Activated CD8-positive, alpha-beta memory T cell treated with anti-CD3 and anti-CD28 coated beads, Interleukin-2, amount 10 ng/mL, durations not matched to agents 7 days and 5 days (primary cell): ENCODE measurements around the gene SLC25A11. TPM values are rescaled to one million over a fixed set of nuclear protein-coding genes. Genes with fewer than 3 reads are reported as not detected.
A peak's percentile ranks its signal among the peaks of the same experiment; 100 is the strongest.

ENCODE experiments used
- ATAC-seq: fragments of 150-1000 bp; cut with Tn5 transposase; one replicate; pipeline ENCODE4 v1.10.0; 2021; ENCODE audit warnings: moderate library complexity
- CTCF ChIA-PET: fragments of 350-600 bp; sonication (Branson Sonifier 250); formaldehyde crosslinking; loops from one replicate; lab custom pipeline; 2021; ENCODE audit warnings: antibody characterized with exemption; lab: Charles Lee
- DNase-seq: peaks from one replicate; pipeline ENCODE4 v3.0.0-alpha.2; 2020
- H3K27ac Mint-ChIP-seq: one replicate; pipeline ENCODE4 v1.8.0; 2021; ENCODE audit warnings: mild to moderate bottlenecking, mixed read lengths
- H3K27me3 Mint-ChIP-seq: one replicate; pipeline ENCODE4 v1.8.0; 2021; ENCODE audit warnings: mixed read lengths
- H3K36me3 Mint-ChIP-seq: one replicate; pipeline ENCODE4 v1.8.0; 2021; ENCODE audit warnings: mild to moderate bottlenecking, mixed read lengths
- H3K4me1 Mint-ChIP-seq: one replicate; pipeline ENCODE4 v1.8.0; 2021; ENCODE audit warnings: mixed read lengths
- H3K4me3 Mint-ChIP-seq: one replicate; pipeline ENCODE4 v1.8.0; 2021; ENCODE audit warnings: mild to moderate bottlenecking, moderate library complexity, mixed read lengths
- H3K9me3 Mint-ChIP-seq: one replicate; pipeline ENCODE4 v1.8.0; 2022; ENCODE audit warnings: low read depth, mixed read lengths
- total RNA-seq, 2 experiments: library from RNA; stranded (reverse); gene quantifications; one replicate each; pipeline ENCODE4 v1.2.3, GENCODE V29; 2021

Gene SLC25A11
- total RNA-seq, 2 experiments from 2014 or later: 82.3 to 84.6 TPM

DNA sequence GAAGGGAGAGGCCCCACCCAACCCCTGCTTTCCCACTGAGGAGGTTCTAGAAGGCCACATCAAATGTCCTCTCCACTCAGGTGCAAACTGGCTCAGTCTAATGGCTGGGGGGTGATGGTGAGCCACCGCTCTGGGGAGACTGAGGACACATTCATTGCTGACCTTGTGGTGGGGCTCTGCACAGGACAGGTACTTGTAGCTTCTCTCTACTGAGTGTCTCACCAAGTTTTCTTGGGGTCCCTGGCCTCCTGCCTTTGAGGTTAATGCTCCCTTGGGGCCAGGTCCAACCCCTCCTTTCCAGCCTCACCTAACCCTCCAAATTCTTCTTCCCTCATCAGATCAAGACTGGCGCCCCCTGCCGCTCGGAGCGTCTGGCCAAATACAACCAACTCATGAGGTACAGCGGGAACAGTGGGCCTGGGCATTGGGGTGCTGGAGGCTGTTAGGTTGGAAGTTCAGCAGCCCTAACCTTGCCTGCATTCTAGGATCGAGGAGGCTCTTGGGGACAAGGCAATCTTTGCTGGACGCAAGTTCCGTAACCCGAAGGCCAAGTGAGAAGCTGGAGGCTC lies 16.7 kb upstream of the SLC25A11 start:
- no peaks in the 10 kb centered on the region for H3K27me3 Mint-ChIP-seq
- peaks cover under 1% of the 10 kb centered on the region for H3K4me1 Mint-ChIP-seq
- peaks cover 6% of the 10 kb centered on the region for H3K36me3 Mint-ChIP-seq
- CTCF ChIA-PET: interaction anchor here (1.4 to 3.7 kb wide), 4 partner anchors 11 to 47 kb away, joined by 6 to 17 read pairs (median 12); partner anchors contain the start of genes RNF167, SLC25A11 and SPAG7
- DNase-seq (no peak), ATAC-seq (no peak)
- H3K27ac Mint-ChIP-seq: no peak overlapping the region
- no peaks in the 10 kb centered on the region for H3K9me3 Mint-ChIP-seq
- H3K4me3 Mint-ChIP-seq: no peak overlapping the region

DNA sequence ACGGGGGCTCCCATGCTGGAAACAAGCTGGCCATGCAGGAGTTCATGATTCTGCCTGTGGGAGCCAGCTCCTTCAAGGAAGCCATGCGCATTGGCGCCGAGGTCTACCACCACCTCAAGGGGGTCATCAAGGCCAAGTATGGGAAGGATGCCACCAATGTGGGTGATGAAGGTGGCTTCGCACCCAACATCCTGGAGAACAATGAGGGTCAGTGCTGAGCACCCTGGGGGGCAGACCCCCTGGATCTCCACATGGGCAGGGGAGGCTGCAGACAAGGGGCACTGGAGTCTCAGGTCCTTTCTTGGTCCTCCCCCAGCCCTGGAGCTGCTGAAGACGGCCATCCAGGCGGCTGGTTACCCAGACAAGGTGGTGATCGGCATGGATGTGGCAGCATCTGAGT lies 15.2 kb upstream of the SLC25A11 start:
- Mint-ChIP-seq H3K4me1 (peaks cover 14% of the 10 kb centered on the region), H3K9me3 (no peaks in the 10 kb centered on the region), H3K36me3 (peaks cover 2% of the 10 kb centered on the region), H3K27me3 (no peaks in the 10 kb centered on the region), H3K4me3 (no peak overlapping the region), H3K27ac (no peak overlapping the region)
- CTCF ChIA-PET: interaction anchor here (1.3 to 1.5 kb wide), 3 partner anchors 12 to 107 kb away, joined by 5 to 8 read pairs (median 7); partner anchors contain the start of gene SPAG7
- ATAC-seq (no peak), DNase-seq (no peak)

DNA sequence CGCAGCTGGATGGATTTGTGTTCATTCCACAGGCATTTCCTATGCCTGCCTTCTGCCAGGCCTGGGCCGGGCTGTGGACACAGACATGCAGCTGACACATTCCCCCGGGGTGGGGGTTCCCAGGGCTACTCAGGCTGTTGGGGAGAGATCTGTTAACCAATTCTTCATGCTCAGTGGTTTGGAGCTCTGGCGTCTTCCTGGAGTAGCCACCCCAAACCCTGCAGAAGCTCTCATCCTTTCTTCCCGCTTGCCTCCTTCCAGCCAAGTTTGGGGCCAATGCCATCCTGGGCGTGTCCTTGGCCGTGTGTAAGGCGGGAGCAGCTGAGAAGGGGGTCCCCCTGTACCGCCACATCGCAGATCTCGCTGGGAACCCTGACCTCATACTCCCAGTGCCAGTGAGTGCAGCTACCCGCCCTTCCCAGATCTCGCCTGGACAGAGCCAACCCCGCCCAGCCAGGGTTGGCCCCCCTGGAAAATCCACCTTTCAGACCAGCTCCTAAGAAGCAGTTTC lies 13.7 kb upstream of the SLC25A11 start:
- no peak overlapping the region for H3K27ac Mint-ChIP-seq
- CTCF ChIA-PET: interaction anchor here (1.2 to 4.5 kb wide), 5 partner anchors 9 to 50 kb away, joined by 3 to 18 read pairs (median 4); partner anchors contain the start of genes CHRNE and SPAG7
- H3K4me1 Mint-ChIP-seq: peaks cover 16% of the 10 kb centered on the region
- no peaks in the 10 kb centered on the region for H3K36me3 Mint-ChIP-seq
- H3K27me3 Mint-ChIP-seq: no peaks in the 10 kb centered on the region
- H3K9me3 Mint-ChIP-seq: no peaks in the 10 kb centered on the region
- ATAC-seq: no peak
- DNase-seq: no peak
- no peak overlapping the region for H3K4me3 Mint-ChIP-seq

GRCh38 chr17:4951486-4951885 lies 11.6 kb upstream of the SLC25A11 start:
- no peak for DNase-seq
- ATAC-seq: no peak
- CTCF ChIA-PET: interaction anchor here (1.1 to 4.5 kb wide), 4 partner anchors 11 to 42 kb away, joined by 4 to 18 read pairs (median 8); partner anchors contain the start of genes RNF167, SLC25A11 and SPAG7
- Mint-ChIP-seq H3K9me3 (no peaks in the 10 kb centered on the region), H3K4me1 (peaks cover 16% of the 10 kb centered on the region), H3K4me3 (peak overlapping the region; percentile 79), H3K36me3 (peaks cover 10% of the 10 kb centered on the region), H3K27ac (no peak overlapping the region), H3K27me3 (no peaks in the 10 kb centered on the region)

GRCh38 chr17:4950746-4951204 lies 10.9 kb upstream of the SLC25A11 start, which contains the start of gene ENO3:
Gene ENO3 (plus strand): TSS chr17:4951119. CDS start chr17:4951830, 711 bp downstream.
- H3K27me3 Mint-ChIP-seq: no peaks in the 10 kb centered on the region

GRCh38 chr17:4950075-4950745 lies 10.4 kb upstream of the SLC25A11 start:
- Mint-ChIP-seq H3K9me3 (no peaks in the 10 kb centered on the region), H3K27ac (peak overlapping the region; percentile 89), H3K4me3 (peak overlapping the region; percentile 79), H3K36me3 (peaks cover 22% of the 10 kb centered on the region), H3K4me1 (peaks cover 26% of the 10 kb centered on the region), H3K27me3 (no peaks in the 10 kb centered on the region)
- CTCF ChIA-PET: interaction anchor here (0.7 to 4.5 kb wide), 3 partner anchors 13 to 240 kb away, joined by 4 to 18 read pairs (median 8); partner anchors contain the start of genes ARRB2 and SPAG7
- DNase-seq (peak; percentile 62), ATAC-seq (peak; percentile 6)

More at GRCh38 chr17:4950746-4951204, 10.9 kb upstream of the SLC25A11 start, which contains the start of gene ENO3:
- Mint-ChIP-seq H3K4me3 (peak within 1 kb of the TSS; percentile 79), H3K4me1 (peaks cover 20% of the 10 kb centered on the region), H3K27ac (peak within 1 kb of the TSS; percentile 89), H3K36me3 (peaks cover 16% of the 10 kb centered on the region), H3K9me3 (no peaks in the 10 kb centered on the region)
- ATAC-seq (no peak), DNase-seq (no peak)
- CTCF ChIA-PET: interaction anchor here (0.7 to 4.5 kb wide), 3 partner anchors 12 to 241 kb away, joined by 4 to 18 read pairs (median 8); partner anchors contain the start of genes ARRB2 and SPAG7

DNA sequence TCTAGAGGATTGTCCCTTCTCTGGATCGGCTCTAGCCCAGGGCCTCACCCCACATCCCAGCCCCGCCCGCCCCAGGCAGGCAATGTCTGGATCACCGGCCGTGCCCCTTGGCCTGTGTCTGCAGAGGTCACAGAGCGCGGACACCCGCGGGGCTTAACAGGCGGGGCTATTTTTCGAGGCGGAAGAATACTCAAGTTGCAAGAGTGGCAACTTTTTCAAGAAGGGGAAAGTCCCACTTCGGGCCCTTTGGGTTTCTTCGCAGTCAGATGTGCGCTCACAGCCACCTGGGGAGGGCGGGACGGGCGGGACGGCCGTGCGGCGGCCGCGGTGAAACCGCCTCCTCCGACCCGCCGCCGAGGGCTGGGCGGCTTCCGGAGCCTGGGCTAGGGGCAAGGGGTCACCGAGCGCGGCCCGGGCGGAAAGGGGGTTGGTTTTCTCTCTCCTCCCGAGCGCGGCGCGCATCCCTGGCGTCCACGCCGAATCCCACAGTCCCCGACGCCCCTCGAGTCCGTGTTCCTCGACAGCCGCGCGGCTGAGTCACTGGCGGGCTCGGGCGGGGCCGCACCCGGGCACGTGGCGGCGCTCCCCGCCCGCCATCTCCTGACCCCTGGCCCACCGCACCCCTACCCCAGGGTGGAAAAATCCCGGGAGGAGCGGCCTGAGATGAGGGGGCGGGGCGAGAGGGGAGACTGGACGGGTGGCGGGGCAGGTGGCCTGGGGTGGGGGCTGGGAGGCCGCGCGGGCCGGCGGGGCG lies 9.7 kb upstream of the SLC25A11 start:
- H3K4me3 Mint-ChIP-seq: peak overlapping the region; percentile 98
- peaks cover 29% of the 10 kb centered on the region for H3K36me3 Mint-ChIP-seq
- ATAC-seq (peak; percentile 27), DNase-seq (no peak)
- no peaks in the 10 kb centered on the region for H3K9me3 Mint-ChIP-seq
- peaks cover 33% of the 10 kb centered on the region for H3K4me1 Mint-ChIP-seq
- peak overlapping the region; percentile 83 for H3K27ac Mint-ChIP-seq
- no peaks in the 10 kb centered on the region for H3K27me3 Mint-ChIP-seq
- CTCF ChIA-PET: interaction anchor here (1.0 to 4.5 kb wide), 5 partner anchors 10 to 49 kb away, joined by 4 to 34 read pairs (median 8); partner anchors contain the start of genes RNF167, SLC25A11 and SPAG7

GRCh38 chr17:4948931-4949320 lies 9.1 kb upstream of the SLC25A11 start:
- H3K27me3 Mint-ChIP-seq: no peaks in the 10 kb centered on the region
- peak overlapping the region; percentile 98 for H3K4me3 Mint-ChIP-seq
- no peaks in the 10 kb centered on the region for H3K9me3 Mint-ChIP-seq
- H3K27ac Mint-ChIP-seq: peak overlapping the region; percentile 100
- H3K4me1 Mint-ChIP-seq: peaks cover 39% of the 10 kb centered on the region
- peak; percentile 43 for ATAC-seq
- H3K36me3 Mint-ChIP-seq: peaks cover 35% of the 10 kb centered on the region
- CTCF ChIA-PET: interaction anchor here (1.0 to 4.4 kb wide), 5 partner anchors 9 to 48 kb away, joined by 3 to 34 read pairs (median 4); partner anchors contain the start of genes RNF167, SLC25A11 and SPAG7
- DNase-seq: peak; percentile 88

- peaks cover 42% of the 10 kb centered on the region for H3K4me1 Mint-ChIP-seq
- H3K4me3 Mint-ChIP-seq: peak within 1 kb of the TSS; percentile 98
- DNase-seq: peak; percentile 96
- H3K36me3 Mint-ChIP-seq: peaks cover 38% of the 10 kb centered on the region
- H3K9me3 Mint-ChIP-seq: no peaks in the 10 kb centered on the region
- peak within 1 kb of the TSS; percentile 100 for H3K27ac Mint-ChIP-seq
- ATAC-seq: peak; percentile 32
- H3K27me3 Mint-ChIP-seq: no peaks in the 10 kb centered on the region
- CTCF ChIA-PET: interaction anchor here (1.0 to 4.4 kb wide), 6 partner anchors 9 to 71 kb away, joined by 3 to 34 read pairs (median 4); partner anchors contain the start of genes RNF167, SLC25A11 and SPAG7
These were observed 8.5 kb upstream of the SLC25A11 start, which contains the start of gene PFN1 for GRCh38 chr17:4948166-4948930. Gene PFN1 (minus strand): TSS chr17:4948530. CDS start chr17:4948394, 136 bp downstream.

- H3K27me3 Mint-ChIP-seq: no peaks in the 10 kb centered on the region
- H3K27ac Mint-ChIP-seq: peak overlapping the region; percentile 100
- DNase-seq: peak; percentile 87
- peak; percentile 14 for ATAC-seq
- CTCF ChIA-PET: interaction anchor here (1.3 to 4.4 kb wide), 4 partner anchors 20 to 72 kb away, joined by 3 to 34 read pairs (median 4); partner anchors contain the start of gene SPAG7
- peaks cover 45% of the 10 kb centered on the region for H3K36me3 Mint-ChIP-seq
- peak overlapping the region; percentile 98 for H3K4me3 Mint-ChIP-seq
- H3K9me3 Mint-ChIP-seq: no peaks in the 10 kb centered on the region
- peaks cover 50% of the 10 kb centered on the region for H3K4me1 Mint-ChIP-seq
These were observed 7.7 kb upstream of the SLC25A11 start for GRCh38 chr17:4947411-4948165.

GRCh38 chr17:4947010-4947410 lies 7.2 kb upstream of the SLC25A11 start:
- CTCF ChIA-PET: interaction anchor here (1.6 to 4.4 kb wide), 3 partner anchors 20 to 72 kb away, joined by 4 to 34 read pairs (median 9); partner anchors contain the start of gene SPAG7
- peak overlapping the region; percentile 98 for H3K4me3 Mint-ChIP-seq
- peaks cover 55% of the 10 kb centered on the region for H3K4me1 Mint-ChIP-seq
- H3K9me3 Mint-ChIP-seq: no peaks in the 10 kb centered on the region
- DNase-seq: no peak
- H3K27ac Mint-ChIP-seq: peak overlapping the region; percentile 92
- no peak for ATAC-seq
- no peaks in the 10 kb centered on the region for H3K27me3 Mint-ChIP-seq
- H3K36me3 Mint-ChIP-seq: peaks cover 51% of the 10 kb centered on the region
